Stimulated activated CD8-positive, alpha-beta memory T cell treated with anti-CD3 and anti-CD28 coated beads, Interleukin-12 subunit alpha, Interleukin-12 subunit beta, amount 100 ng/mL, for 4 hours (primary cell): ENCODE results near the gene PNKD.

ENCODE experiments used
- DNase-seq: peaks from one replicate; pipeline ENCODE4 v3.0.0-alpha.2; 2020; ENCODE audit warnings: low read depth

Gene PNKD

DNA sequence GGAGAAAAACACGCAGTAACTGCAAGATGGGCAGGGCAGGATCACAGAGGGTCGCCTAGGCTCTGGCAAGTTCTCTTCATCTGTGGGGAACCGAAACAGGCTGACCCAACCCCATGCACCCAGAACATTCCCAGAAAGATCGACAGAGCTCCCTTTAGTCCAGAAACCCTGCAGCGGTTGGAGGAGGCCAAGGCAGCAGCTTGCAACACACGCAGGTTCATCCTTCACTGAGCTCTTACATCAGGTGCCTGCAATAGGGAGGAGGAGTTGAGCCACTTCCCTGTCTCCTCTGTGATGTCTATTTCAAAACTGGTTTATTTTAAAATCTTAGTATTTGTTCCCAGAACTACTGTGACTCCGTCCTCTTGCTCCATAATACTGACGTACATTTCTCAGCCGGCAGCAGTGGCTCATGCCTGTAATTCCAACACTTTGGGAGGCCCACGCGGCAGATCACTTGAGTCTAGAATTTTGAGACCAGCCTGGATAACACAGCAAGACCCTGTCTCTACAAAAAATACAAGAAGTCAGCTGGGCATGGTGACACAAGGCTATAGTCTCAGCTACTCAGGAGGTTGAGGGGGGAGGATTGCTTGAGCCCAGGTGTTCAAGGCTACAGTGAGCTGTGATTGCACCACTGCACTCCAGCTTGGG lies 100.2 kb downstream of the PNKD start:
- no peak for DNase-seq

DNA sequence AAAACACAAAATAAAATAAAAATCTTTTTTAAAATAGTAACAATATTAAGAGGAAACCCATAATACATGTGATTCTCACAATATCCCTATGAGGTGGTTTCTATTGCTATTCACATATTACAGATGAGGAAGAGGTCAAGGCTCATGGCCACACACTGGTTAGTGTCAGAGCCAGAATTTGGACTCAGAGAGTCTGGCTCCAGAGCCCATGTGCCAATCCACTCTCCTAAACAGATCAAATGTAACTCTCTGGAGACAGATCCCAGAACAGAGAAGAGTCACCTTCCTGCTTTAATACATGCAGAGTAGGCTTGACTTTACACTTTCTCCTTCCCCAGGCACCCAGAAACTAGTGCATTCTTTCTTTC lies 101.6 kb downstream of the PNKD start:
- DNase-seq, result no peak

DNA sequence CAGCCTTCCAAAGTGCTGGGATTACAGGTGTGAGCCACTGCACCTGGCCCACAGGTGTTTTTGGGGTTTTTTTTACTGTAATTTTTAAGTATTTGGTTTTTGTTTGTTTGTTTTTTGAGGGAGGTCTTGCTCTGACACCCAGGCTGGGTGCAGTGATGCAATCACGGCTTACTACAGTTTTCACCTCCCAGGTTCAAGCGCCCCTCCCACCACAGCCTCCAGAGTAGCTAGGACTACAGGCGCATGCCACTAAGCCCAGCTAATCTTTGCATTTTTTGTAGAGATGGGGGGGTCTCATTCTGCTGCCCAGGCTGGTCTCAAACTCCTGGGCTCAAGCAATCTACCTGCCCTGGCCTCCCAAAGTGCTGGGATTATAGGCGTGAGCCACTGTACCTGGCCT lies 104.5 kb downstream of the PNKD start:
- DNase-seq, result no peak

DNA sequence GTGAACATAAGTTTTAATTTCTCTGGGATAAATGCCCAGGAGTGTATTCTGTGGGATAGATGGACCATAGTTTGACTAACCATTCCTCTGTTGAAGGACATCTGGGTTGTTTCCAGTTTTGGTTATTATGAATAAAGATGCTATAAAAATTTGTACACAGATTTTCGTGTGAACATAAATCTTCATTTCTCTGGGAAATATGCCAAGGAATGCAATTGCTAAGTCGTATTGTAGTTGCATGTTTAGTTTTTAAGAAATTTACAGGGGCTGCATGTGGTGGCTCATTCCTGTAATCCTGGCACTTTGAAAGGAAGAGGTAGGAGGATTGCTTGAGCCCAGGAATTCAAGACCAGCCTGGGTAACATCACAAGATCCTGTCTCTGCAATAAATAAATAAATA lies 104.9 kb downstream of the PNKD start:
- no peak for DNase-seq

GRCh38 chr2:218378053-218378452 lies 107.7 kb downstream of the PNKD start:
- no peak for DNase-seq

GRCh38 chr2:218381916-218382366 lies 111.6 kb downstream of the PNKD start, which contains the start of gene SLC11A1:
TSS of gene SLC11A1 (plus strand) at chr2:218382273. CDS start at chr2:218382369, 96 bp downstream.
- DNase-seq, result no peak

DNA sequence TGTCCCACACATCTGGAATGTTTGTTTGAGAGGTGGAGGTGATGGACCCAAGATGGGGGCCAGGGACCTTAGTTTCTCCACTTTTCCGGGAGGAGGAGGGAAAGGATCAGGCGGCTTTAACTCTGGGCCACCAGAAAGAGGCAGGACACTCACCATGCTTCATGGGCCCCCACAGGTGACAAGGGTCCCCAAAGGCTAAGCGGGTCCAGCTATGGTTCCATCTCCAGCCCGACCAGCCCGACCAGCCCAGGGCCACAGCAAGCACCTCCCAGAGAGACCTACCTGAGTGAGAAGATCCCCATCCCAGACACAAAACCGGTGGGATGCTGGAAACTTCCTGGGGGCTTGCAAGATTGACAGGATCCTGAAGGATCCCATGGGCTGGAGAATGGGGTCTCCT lies 112.5 kb downstream of the PNKD start:
- no peak for DNase-seq

GRCh38 chr2:218383892-218384519 lies 113.7 kb downstream of the PNKD start:
- no peak for DNase-seq

DNA sequence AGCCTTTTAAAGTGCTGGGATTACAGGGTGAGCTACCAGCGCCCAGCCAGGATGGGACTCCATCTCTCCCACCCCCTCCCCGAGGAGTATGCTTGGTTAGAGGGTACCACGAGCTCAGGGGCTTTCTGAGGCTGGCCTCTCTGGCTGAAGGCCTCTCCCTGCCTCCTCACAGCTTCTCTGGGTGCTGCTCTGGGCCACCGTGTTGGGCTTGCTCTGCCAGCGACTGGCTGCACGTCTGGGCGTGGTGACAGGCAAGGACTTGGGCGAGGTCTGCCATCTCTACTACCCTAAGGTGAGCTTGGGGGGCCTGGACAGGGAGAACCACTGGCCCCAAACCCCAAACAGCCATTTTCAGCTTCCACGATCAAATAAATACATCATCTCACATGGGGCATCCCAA lies 114.7 kb downstream of the PNKD start:
- no peak for DNase-seq

GRCh38 chr2:218386505-218387368 lies 116.4 kb downstream of the PNKD start:
- no peak for DNase-seq

DNA sequence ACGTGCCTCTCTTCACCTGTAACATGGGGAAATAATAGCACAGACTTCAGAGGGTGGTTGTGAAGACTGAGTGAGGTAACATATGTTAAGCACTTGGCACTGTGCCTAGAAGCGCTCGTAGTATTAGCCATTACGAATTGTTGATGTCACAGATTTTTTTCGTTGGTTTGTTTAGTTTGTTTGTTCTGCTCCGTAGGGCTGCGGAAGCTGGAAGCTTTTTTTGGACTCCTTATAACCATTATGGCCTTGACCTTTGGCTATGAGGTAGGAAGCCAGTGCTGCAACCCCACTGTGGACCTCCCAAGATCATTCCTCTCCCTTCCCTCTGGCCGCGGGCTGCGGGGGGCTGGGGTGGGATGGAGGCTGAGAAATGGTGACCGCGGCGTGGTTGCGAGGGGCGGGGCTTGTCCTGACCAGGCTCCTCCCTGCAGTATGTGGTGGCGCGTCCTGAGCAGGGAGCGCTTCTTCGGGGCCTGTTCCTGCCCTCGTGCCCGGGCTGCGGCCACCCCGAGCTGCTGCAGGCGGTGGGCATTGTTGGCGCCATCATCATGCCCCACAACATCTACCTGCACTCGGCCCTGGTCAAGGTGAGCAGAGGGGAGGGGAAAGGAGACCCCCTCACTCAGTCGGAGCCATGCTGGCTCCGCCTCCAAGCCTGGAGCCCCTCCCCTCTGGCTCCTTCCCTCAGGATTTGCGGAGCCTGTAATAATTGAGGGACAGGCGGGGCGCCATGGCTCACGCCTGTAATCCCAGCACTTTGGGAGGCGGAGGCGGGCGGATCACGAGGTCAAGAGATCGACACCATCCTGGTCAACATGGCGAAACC lies 117.3 kb downstream of the PNKD start:
- DNase-seq, result no peak

GRCh38 chr2:218389333-218390150 lies 119.2 kb downstream of the PNKD start:
- DNase-seq, result no peak

- DNase-seq, result no peak
These were observed 120.9 kb downstream of the PNKD start for GRCh38 chr2:218391202-218391601.

DNA sequence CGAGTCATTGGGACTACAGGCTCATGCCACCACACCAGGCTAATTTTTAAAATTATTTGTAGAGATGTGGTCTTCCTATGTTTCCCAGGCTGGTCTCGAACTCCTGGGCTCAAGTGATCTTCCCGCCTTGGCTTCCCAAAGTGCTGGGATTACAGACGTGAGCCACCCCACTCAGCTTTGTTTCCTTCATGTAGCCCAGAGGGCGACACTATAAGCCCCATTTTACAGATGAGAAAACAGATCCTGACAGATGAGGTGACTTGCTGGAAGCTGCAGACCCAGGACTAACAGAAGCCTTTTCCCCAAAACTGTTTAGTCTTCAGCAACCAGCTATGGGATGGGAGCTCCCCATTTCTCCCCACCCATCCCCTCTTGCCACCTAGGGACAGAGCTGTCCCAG lies 122.1 kb downstream of the PNKD start:
- DNase-seq, result no peak

DNA sequence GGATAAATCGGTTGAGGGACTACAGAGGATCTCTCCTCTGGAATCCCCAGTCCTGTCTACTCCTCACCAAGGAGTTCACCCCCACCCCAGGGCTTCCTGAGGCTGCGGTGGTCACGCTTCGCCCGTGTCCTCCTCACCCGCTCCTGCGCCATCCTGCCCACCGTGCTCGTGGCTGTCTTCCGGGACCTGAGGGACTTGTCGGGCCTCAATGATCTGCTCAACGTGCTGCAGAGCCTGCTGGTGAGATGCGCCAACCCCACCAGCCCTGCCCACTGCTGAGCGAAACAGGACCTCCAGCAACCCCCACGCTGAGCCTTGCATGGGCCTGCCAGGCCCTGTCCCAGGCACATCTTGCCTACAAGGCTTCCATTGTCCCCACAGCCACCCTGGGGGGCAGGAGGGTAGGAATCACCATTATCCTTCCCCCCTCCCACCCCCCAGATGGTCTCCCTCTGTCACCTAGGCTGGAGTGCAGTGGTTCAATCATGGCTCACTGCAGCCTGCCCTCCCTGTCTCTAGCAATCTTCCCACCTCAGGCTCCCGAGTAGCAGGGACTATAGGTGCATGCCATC lies 122.7 kb downstream of the PNKD start:
- no peak for DNase-seq

DNA sequence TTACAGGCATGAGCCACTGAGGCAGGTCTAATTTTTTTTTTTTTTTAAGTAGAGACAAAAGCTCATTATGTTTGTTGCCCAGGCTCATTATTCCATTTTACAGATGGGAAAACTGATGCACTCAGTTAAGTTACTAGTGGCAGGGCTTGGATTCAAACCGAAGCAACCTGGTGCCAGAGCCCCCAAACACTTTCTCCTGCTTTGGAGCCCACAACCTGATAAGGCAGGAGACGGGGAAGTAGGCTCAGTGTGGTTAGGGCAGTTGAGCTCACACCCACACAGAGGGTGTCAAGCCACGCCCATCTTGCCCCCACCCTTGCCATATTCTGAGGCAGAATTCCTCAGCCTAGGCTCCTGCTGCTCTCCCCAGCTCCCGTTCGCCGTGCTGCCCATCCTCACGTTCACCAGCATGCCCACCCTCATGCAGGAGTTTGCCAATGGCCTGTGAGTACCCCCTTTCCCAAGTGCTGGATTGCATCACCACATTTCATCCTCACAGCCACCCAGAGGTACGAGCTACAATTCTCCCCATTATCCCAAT lies 123.5 kb downstream of the PNKD start:
- no peak for DNase-seq

DNA sequence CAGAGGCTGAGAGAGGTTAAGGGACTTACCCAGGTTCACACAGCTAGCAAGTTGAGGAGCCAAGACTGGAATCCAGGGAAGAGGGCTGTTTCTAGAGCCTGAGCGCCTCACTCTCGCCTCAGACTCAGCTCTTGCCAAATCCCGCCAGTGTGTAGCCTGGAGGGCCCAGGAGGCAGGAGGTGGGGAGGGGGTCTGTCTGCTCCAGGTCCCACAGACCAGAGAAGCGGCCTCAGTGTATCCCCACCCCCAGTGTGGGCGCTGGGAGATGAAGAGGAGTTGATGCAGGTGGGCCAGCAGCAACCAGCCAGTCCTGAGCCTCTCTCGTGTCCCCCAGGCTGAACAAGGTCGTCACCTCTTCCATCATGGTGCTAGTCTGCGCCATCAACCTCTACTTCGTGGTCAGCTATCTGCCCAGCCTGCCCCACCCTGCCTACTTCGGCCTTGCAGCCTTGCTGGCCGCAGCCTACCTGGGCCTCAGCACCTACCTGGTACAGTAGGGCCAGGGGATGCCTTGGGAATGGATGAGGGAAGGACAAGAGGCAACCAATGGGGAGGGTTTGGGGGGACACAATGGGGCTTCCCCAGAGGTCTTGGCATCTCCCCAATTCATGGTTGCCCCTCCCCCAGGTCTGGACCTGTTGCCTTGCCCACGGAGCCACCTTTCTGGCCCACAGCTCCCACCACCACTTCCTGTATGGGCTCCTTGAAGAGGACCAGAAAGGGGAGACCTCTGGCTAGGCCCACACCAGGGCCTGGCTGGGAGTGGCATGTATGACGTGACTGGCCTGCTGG lies 124.2 kb downstream of the PNKD start:
- DNase-seq, result no peak

DNA sequence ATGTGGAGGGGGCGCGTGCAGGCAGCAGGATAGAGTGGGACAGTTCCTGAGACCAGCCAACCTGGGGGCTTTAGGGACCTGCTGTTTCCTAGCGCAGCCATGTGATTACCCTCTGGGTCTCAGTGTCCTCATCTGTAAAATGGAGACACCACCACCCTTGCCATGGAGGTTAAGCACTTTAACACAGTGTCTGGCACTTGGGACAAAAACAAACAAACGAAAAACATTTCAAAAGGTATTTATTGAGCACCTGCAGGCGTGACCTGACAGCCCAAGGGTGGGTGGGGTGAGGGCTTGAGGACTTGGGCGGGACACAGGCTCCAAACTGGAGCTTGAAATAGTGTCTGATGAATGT lies 124.7 kb downstream of the PNKD start:
- DNase-seq, result no peak

DNA sequence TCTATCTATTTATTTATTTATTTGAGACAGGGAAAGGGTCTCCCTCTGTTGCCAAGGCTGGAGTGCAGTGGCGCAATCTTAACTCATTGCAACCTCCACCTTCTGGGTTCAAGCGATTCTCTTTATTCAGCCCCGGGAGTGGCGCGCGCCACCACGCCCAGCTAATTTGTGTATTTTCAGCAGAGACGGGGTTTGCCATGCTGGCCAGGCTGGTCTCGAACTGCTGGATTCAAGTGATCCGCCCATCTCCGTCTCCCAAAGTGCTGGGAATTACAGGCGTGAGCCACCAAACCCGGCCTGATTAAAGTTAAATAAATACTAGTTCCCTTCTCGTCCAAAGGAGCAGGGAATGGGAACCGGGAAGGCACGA lies 125.1 kb downstream of the PNKD start:
- DNase-seq, result no peak
